Measurements from ENCODE around the gene KCND1.
"Not testable (repeated sequence)": the region's sequence is repeated elsewhere in the genome, so short reads cannot be mapped to it uniquely, and the experiment has no call there.

KCND1 gene

GRCh38 chrX:48971249-48972219 is at the start of gene KCND1:
TSS of gene KCND1 (minus strand) at chrX:48971844. CDS start at chrX:48970271, 1,573 bp downstream.
- no peak for DNase-seq

DNA sequence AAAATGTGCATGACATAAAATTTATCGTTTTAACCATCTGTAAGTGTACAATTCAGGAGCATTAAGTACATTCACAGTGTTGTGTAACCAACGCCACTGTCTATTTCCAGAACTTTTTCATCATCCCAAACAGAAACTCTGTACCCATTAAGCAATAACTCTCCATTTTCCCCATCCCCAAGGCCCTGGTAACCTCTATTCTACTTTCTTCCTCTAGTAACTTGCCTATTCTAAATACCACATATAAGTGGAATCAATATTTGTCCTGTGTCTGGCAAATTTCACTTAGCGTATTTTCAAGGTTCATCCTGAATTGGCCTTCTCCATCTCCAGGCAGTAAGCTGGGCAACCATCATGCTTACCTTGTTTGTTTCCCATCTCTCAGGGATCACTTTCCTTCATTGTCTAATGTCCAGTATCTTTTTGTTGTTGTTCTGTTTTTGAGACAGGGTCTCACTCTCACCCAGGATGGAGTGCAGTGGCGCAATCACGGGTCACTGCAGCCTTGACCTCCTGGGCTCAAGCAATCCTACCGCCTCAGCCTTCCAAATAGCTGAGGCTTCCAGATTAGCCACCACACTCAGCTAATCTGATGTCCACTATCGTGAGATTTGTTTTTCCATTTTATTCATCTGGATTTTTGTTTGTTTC is 48.1 kb upstream of the KCND1 start:
- DNase-seq, result no peak

DNA sequence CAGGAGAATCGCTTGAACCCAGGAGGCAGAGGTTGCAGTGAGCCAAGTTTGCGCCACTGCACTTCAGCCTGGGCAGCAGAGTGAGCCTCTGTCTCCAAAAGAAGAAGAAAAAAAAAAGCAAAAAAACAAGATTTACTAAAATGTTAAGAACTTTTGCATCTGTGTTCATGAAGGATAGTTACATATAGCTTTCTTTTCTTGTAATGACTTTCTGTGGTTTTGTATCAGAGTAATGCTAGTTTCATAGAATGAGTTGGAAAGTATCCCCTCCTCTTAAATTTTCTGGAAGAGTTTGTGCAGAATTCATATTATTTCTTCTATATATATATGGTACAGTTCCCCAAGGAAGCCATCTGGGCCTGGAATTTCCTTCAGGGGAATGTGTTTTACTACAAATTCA is 47.4 kb upstream of the KCND1 start:
- no peak for DNase-seq

GRCh38 chrX:49003696-49004095 is 32.1 kb upstream of the KCND1 start:
- no peak for DNase-seq

DNA sequence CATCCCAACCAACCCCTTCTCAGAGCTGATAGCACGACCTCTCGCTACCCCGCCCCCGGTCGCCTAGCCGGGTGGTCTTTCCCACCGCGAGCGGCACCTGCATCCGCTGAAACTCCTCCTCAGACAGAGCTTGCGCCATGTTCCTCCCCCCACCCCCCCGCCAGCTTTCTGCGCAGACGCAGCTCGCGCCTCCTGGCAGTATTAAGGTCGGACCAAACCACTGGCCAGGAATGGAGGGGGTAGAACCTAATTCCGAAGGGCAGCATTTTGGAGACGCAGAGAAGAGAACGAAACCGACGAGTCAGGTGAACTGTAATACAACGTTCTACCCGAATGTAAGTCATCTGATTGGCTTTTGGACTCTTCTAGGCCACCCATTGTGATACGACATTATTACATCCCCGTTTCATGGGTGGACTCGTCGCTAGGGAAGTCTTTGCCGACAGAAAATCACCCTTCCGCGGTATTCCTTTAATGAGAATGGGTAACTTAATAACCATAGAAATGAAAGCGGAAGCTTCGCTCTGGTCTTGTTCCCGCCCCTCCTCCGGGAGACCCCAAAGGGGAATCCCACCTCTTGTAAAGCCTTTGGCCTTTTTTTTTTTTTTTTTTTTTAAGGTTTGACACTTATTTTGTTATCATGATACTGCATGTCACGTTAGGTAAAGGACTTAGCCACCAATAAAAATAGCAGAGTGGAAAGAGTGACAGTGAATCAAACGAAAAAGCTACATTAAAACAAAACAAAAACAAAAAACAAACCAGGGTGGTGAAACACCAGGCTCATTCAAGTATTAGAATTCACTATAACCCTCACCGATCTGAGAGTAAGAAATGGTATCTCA is 30.7 kb upstream of the KCND1 start, which contains the start of gene GRIPAP1:
TSS of gene GRIPAP1 (minus strand) at position 174 of the 845 bp plus-strand sequence. CDS start at position 139, 35 bp downstream.
- peak; percentile 92 to 93 for DNase-seq

- peak; percentile 79 for DNase-seq
Measured at GRCh38 chrX:49001521-49002090, 30.0 kb upstream of the KCND1 start.

DNA sequence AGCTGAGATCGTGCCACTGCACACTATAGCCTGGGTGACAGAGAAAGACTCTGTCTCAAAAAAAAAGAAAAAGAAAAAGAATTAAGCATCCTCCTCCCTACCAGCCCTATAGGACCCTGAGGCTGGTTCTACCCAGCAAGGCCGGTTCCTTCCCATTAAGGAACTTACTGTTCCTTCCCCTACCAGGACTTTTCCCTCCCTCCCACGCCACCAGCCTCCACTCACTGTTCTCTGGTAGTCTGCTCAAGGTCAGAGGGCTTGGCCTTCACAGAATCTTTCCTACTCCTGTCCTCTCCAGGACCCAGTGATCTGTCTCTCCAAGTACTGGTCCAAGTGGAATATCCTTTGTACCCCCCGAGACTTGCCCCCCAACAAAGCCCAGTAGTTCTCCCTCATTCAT is 29.0 kb upstream of the KCND1 start:
- no peak for DNase-seq

DNA sequence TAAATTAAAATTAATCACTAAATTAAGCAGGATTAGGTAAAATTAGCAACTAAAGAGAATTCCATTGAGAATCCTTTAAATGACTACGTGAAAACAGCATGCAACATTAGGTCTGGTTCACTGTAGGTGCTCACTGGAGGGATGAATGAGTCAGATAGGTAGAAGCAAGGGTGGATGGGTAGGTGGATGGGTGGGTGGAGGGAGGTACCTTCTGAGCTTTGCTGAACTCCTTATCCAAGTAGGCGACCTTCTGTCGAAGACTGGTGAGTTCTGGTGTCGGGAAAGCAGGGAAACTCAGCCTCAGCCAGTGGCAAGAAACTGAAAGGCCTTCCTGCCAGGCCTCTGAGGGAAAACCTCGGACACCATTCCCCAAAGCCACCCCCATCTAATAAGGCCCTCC is 27.4 kb upstream of the KCND1 start:
- DNase-seq, result no peak

DNA sequence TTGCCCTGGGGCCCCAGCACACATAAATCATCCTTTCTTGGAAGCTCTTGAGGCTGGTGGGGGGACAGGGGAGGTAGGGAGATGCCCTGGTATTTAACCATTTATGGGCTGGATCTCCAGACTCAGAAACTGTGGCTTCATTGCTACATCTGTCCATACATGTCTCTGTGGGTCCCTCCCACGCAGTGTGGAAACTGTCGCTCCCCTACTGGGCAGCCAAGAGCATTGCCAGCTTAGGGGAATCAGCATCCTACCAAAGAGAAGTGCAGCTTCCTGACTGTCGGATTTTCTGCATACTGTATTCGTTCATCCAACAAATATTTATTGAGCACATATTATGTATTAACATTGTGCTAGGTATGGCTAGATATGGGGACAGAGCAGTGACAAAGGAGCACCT is 26.7 kb upstream of the KCND1 start:
- DNase-seq, result no peak

DNA sequence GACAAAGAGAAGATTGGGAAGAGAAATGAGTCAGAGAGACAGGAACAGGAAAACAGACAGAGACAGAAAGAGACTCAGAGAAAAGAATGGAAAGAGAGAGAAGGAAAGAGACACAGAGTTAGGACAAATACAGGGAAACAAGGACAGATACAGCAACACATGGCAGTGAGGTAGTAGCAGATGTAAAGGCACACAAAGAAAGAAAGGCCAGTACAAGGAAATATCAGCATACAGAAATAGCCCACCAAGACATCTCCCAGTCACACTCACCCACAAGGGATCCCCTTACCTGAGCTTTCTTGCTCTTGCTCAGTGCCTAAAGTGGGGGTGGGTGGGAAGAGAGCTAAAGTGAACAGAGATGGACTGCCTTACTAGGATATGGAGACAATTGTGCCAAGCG is 26.2 kb upstream of the KCND1 start:
- DNase-seq, result no peak

DNA sequence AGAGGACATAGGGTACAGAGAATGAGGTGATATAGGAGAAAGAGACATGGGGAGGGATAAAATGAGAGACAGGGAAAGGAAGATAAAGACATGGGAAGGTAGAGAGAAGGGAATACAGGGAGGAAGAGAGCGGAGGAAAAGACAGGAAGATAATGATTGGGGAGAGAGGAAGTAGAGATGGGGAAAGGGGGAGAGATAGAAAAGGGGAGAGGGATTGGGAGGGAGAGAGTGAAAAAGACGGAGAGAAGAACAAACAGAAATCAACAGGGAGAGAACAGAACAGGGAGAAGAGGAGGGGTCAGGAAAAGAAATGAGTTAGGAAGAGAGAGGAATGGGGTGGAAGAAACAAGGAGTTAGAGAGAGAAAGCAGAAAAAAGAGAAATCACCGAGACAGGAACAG is 25.8 kb upstream of the KCND1 start:
- DNase-seq, result no peak

- DNase-seq, result no peak
Measured at GRCh38 chrX:48996969-48997368, 25.3 kb upstream of the KCND1 start.

DNA sequence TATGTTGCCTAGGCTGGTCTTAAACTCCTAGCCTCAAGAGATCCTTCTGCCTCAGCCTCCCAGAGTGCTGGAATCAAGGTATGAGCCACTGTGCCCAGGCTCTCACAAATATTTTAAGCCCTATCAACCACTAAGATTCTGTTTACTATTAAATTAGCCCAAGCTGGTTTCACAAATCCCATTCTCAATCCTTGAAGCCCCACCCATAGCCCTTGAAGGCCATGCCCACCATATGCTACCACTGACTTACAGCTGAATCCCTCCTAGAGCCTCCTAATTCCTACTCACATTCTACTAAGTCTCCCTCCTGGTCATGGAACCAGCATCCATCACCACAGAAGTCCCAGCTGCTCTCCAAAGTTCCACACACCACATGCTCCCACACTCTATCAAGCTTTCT is 20.7 kb upstream of the KCND1 start:
- no peak for DNase-seq

DNA sequence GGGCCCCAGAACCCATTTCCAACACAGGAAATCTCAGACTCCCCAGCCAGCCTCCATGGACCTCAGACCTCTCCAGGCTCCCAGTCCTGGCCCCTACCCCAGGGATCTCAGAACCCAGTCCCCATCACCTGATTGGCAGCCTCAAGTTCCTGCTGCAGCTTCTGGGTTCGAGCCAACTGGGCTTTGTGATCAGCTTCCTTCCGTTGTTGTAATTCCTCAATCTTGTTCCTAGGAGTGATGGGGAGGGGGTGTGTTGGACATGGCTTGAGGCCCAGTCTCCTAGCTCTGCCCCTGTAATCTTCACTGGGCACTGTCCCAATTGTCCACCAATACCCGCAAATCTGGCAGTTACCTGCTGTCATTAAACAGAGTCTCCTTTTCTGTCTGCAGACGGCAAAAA is 17.8 kb upstream of the KCND1 start:
- no peak for DNase-seq

GRCh38 chrX:48983896-48984295 is 12.3 kb upstream of the KCND1 start:
- no peak for DNase-seq

- DNase-seq, result no peak
Measured at GRCh38 chrX:48983081-48983480, 11.4 kb upstream of the KCND1 start.

- DNase-seq, result no peak
Measured at GRCh38 chrX:48981178-48981577, 9.5 kb upstream of the KCND1 start.

DNA sequence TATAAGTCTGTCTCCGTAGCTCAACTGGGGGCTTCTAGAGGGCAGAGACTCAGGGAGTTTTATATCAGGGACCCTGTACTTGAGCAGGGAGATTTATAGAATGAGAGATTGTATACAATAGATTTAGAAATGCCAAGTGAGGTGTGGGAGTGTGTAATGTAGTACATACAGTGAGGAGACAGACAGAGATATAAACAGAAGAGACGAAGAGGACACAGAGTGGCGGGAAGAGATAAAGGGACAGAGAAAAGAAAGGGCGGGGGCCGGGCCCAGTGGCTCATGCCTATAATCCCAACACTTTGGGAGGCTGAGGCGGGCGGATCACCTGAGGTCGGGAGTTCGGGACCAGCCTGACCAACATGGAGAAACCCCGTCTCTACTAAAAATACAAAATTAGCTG is 8.7 kb upstream of the KCND1 start:
- not testable (repeated sequence) for DNase-seq

- no peak for DNase-seq
Measured at GRCh38 chrX:48978226-48978625, 6.6 kb upstream of the KCND1 start.

- no peak for DNase-seq
Measured at GRCh38 chrX:48976086-48976485, 4.4 kb upstream of the KCND1 start.

DNA sequence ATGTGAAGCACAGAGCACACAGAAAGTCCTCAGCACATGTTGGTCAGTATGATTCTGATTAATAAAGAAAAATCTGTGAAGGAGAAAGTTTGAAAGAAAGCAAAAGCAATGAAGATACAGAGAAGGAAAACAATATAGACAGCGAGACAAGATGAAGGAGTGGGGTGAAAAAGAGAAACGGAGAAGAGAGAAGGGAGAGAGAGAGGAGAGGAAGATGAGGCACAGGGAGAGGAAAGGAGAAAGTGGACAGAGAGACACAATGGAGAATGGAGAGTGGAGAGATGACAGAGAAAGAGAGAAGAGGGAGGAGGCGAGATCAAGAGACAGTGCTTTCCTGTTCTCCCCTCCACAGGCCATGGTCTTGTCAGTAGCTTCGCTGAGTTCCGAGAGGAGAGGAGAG is 3.9 kb upstream of the KCND1 start:
- DNase-seq, result no peak

DNA sequence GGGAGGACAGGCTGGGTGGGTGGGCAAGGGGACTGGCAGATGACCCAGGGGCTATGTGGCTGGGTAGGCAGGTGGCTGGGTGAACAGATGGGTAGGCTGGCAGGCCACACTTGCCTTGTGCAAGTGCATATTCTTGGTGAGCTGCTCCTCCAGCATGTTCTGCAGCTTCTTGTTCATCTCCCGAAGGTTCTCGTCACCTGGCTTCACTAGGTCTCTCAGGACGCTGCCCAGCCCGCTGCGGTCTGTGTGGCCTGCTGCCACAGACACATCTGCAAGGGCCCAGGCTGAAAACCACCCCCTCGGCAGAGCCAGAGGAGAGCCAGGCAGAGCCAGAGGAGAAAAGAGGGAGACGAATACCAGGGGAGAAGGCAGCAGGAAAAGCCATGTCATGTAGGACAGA is 3.4 kb upstream of the KCND1 start:
- no peak for DNase-seq

GRCh38 chrX:48974574-48974973 is 2.9 kb upstream of the KCND1 start:
- DNase-seq, result no peak
